Activated CD4-positive, alpha-beta T cell treated with anti-CD3 and anti-CD28 coated beads for 48 hours (primary cell): Measurements from ENCODE around the gene SEPTIN14.
"Not testable (repeated sequence)": the region's sequence is repeated elsewhere in the genome, so short reads cannot be mapped to it uniquely, and the experiment has no call there.

Experiments used
- DNase-seq: peaks from one replicate; pipeline ENCODE4 v3.0.0-alpha.2; 2020

SEPTIN14 gene

GRCh38 chr7:55862652-55863051, at the start of gene SEPTIN14:
Gene SEPTIN14, minus strand, starts transcription at chr7:55862752. Its CDS starts 756 bp downstream, at chr7:55861996.
- DNase-seq, result not testable (repeated sequence)

GRCh38 chr7:55903985-55904759, 41.6 kb upstream of the SEPTIN14 start:
- no peak for DNase-seq

GRCh38 chr7:55901059-55901458, 38.5 kb upstream of the SEPTIN14 start:
- not testable (repeated sequence) for DNase-seq

GRCh38 chr7:55898287-55898686, 35.7 kb upstream of the SEPTIN14 start:
- no peak for DNase-seq

GRCh38 chr7:55895021-55895420, 32.5 kb upstream of the SEPTIN14 start:
- no peak for DNase-seq

- DNase-seq, result no peak
Observed at GRCh38 chr7:55893940-55894339, 31.4 kb upstream of the SEPTIN14 start.

- DNase-seq, result not testable (repeated sequence)
Observed at GRCh38 chr7:55888378-55888777, 25.8 kb upstream of the SEPTIN14 start.

- DNase-seq, result no peak
Observed at GRCh38 chr7:55887821-55888247, 25.3 kb upstream of the SEPTIN14 start.

GRCh38 chr7:55884321-55884720, 21.8 kb upstream of the SEPTIN14 start:
- DNase-seq, result no peak

- no peak for DNase-seq
Observed at GRCh38 chr7:55878691-55879090, 16.1 kb upstream of the SEPTIN14 start.

GRCh38 chr7:55877308-55877707, 14.8 kb upstream of the SEPTIN14 start:
- no peak for DNase-seq

GRCh38 chr7:55873765-55874164, 11.2 kb upstream of the SEPTIN14 start:
- no peak for DNase-seq

- DNase-seq, result no peak
Observed at GRCh38 chr7:55871932-55872485, 9.5 kb upstream of the SEPTIN14 start.

GRCh38 chr7:55868989-55869388, 6.4 kb upstream of the SEPTIN14 start:
- DNase-seq, result not testable (repeated sequence)

GRCh38 chr7:55845164-55845563, 17.4 kb downstream of the SEPTIN14 start:
- DNase-seq, result not testable (repeated sequence)

GRCh38 chr7:55838595-55838994, 24.0 kb downstream of the SEPTIN14 start:
- DNase-seq, result no peak

- DNase-seq, result no peak
Observed at GRCh38 chr7:55827577-55827976, 35.0 kb downstream of the SEPTIN14 start.

- no peak for DNase-seq
Observed at GRCh38 chr7:55818686-55819085, 43.9 kb downstream of the SEPTIN14 start.

- not testable (repeated sequence) for DNase-seq
Observed at GRCh38 chr7:55797260-55797659, 65.3 kb downstream of the SEPTIN14 start.

- peak; percentile 12 for DNase-seq
Observed at GRCh38 chr7:55794527-55794926, 68.0 kb downstream of the SEPTIN14 start.

GRCh38 chr7:55792048-55792447, 70.5 kb downstream of the SEPTIN14 start:
- DNase-seq, result no peak

GRCh38 chr7:55787796-55788195, 74.8 kb downstream of the SEPTIN14 start:
- DNase-seq, result no peak

- DNase-seq, result no peak
Observed at GRCh38 chr7:55786901-55787300, 75.7 kb downstream of the SEPTIN14 start.

GRCh38 chr7:55785444-55785843, 77.1 kb downstream of the SEPTIN14 start:
- not testable (repeated sequence) for DNase-seq

- DNase-seq, result no peak
Observed at GRCh38 chr7:55784151-55784550, 78.4 kb downstream of the SEPTIN14 start.
